H9 (cell line): ENCODE results near the gene GSTT2B. TPM values are rescaled to one million over a fixed set of nuclear protein-coding genes. Genes with fewer than 3 reads are reported as not detected.

Experiments used
- DNase-seq: peaks from one replicate; pipeline ENCODE4 v3.0.0-alpha.2; 2017
- H2AFZ ChIP-seq: one replicate; pipeline ENCODE4 v1.6.1; 2013; ENCODE audit warnings: mild to moderate bottlenecking, low read length, control low read depth, moderate library complexity
- H2AK5ac ChIP-seq: 2 replicates; pipeline ENCODE4 v1.6.1; 2013; ENCODE audit warnings: low read length, control low read depth, mixed read lengths; ENCODE audit not compliant: insufficient read length
- H2BK120ac ChIP-seq: one replicate; pipeline ENCODE4 v1.6.1; 2013; ENCODE audit warnings: low read depth, mild to moderate bottlenecking, low read length, control low read depth, inconsistent platforms; ENCODE audit not compliant: poor library complexity, severe bottlenecking
- H2BK12ac ChIP-seq: 2 replicates; pipeline ENCODE4 v1.6.1; 2013; ENCODE audit warnings: low read length, control low read depth, mixed read lengths, low read depth; ENCODE audit not compliant: insufficient read length
- H2BK15ac ChIP-seq: 2 replicates; pipeline ENCODE4 v1.6.1; 2013; ENCODE audit warnings: low read depth, low read length, control low read depth
- H2BK20ac ChIP-seq: one replicate; pipeline ENCODE4 v1.6.1; 2013; ENCODE audit warnings: low read depth, mild to moderate bottlenecking, low read length, control low read depth, inconsistent platforms; ENCODE audit not compliant: poor library complexity, severe bottlenecking
- H2BK5ac ChIP-seq: 2 replicates; pipeline ENCODE4 v1.6.1; 2013; ENCODE audit warnings: low read length, control low read depth, mixed read lengths; ENCODE audit not compliant: insufficient read length
- H3K14ac ChIP-seq: 2 replicates; pipeline ENCODE4 v1.6.1; 2013; ENCODE audit warnings: low read length, control low read depth; ENCODE audit not compliant: insufficient read depth
- H3K18ac ChIP-seq: 2 replicates; pipeline ENCODE4 v1.6.1; 2013; ENCODE audit warnings: low read depth, mild to moderate bottlenecking, mixed read lengths, low read length, control low read depth; ENCODE audit not compliant: insufficient read length
- H3K23ac ChIP-seq: 2 replicates; pipeline ENCODE4 v1.6.1; 2013; ENCODE audit warnings: low read length, control low read depth, mixed read lengths, low read depth; ENCODE audit not compliant: insufficient read length
- H3K23me2 ChIP-seq: 2 replicates; pipeline ENCODE4 v1.6.1; 2013; ENCODE audit warnings: low read depth, mild to moderate bottlenecking, mixed read lengths, low read length, control low read depth; ENCODE audit not compliant: insufficient read length, poor library complexity, severe bottlenecking
- H3K27ac ChIP-seq: 2 replicates; pipeline ENCODE4 v1.5.1; 2013; ENCODE audit warnings: low read length, control low read depth, mixed read lengths, low read depth; ENCODE audit not compliant: insufficient read length
- H3K27me3 ChIP-seq: 2 replicates; pipeline ENCODE4 v1.6.1; 2013; ENCODE audit warnings: low read length, control low read depth, inconsistent platforms; ENCODE audit not compliant: insufficient read depth
- H3K4ac ChIP-seq: 2 replicates; pipeline ENCODE4 v1.6.1; 2013; ENCODE audit warnings: low read depth, mild to moderate bottlenecking, control low read depth, inconsistent platforms, low read length, moderate library complexity
- H3K4me1 ChIP-seq: 2 replicates; pipeline ENCODE4 v1.6.1; 2013; ENCODE audit warnings: low read length, control low read depth, inconsistent platforms; ENCODE audit not compliant: insufficient read depth
- H3K4me2 ChIP-seq: 2 replicates; pipeline ENCODE4 v1.6.1; 2013; ENCODE audit warnings: low read length, control low read depth, mixed read lengths; ENCODE audit not compliant: insufficient read length, insufficient read depth
- H3K56ac ChIP-seq: 2 replicates; pipeline ENCODE4 v1.6.1; 2013; ENCODE audit warnings: low read depth, mild to moderate bottlenecking, mixed read lengths, low read length, control low read depth; ENCODE audit not compliant: insufficient read length
- H3K79me1 ChIP-seq: 2 replicates; pipeline ENCODE4 v1.6.1; 2013; ENCODE audit warnings: low read depth, mild to moderate bottlenecking, moderate library complexity, low read length, control low read depth, inconsistent platforms; ENCODE audit not compliant: insufficient read depth, poor library complexity, severe bottlenecking
- H3K79me2 ChIP-seq: 2 replicates; pipeline ENCODE4 v1.6.1; 2013; ENCODE audit warnings: low read length, control low read depth, inconsistent platforms; ENCODE audit not compliant: insufficient read depth
- H3K9ac ChIP-seq: 2 replicates; pipeline ENCODE4 v1.6.1; 2013; ENCODE audit warnings: low read length, control low read depth, mixed read lengths; ENCODE audit not compliant: insufficient read length; ENCODE audit errors: extremely low read depth
- H3K9me3 ChIP-seq: one replicate; pipeline ENCODE4 v1.6.1; 2013; ENCODE audit warnings: low read depth, low read length, inconsistent platforms; ENCODE audit not compliant: control insufficient read depth
- H3T11ph ChIP-seq: one replicate; pipeline ENCODE4 v1.6.1; 2013; ENCODE audit warnings: mild to moderate bottlenecking, low read length, control low read depth, inconsistent platforms
- H4K20me1 ChIP-seq: one replicate; pipeline ENCODE4 v1.6.1; 2013; ENCODE audit not compliant: control insufficient read depth, insufficient read length, insufficient read depth
- H4K5ac ChIP-seq: 2 replicates; pipeline ENCODE4 v1.6.1; 2013; ENCODE audit warnings: low read depth, mild to moderate bottlenecking, mixed read lengths, low read length, control low read depth; ENCODE audit not compliant: insufficient read length
- H4K8ac ChIP-seq: replicated peaks from 2 replicates; pipeline ENCODE4 v1.6.1; 2013; ENCODE audit warnings: low read length, control low read depth, mixed read lengths, low read depth; ENCODE audit not compliant: insufficient read length
- H4K91ac ChIP-seq: 2 replicates; pipeline ENCODE4 v1.6.1; 2013; ENCODE audit warnings: low read depth, mild to moderate bottlenecking, moderate library complexity, mixed read lengths, low read length, control low read depth; ENCODE audit not compliant: insufficient read length
- H3K27ac Mint-ChIP-seq, 3 experiments: 2 replicates in 2 of 3; 3 replicates in 1 of 3; pipeline ENCODE4 v1.8.0; 2020 to 2021; ENCODE audit warnings: mixed read lengths in 3 of 3, mild to moderate bottlenecking in 1 of 3, moderate library complexity in 1 of 3
- H3K27me3 Mint-ChIP-seq: 2 replicates; pipeline ENCODE4 v1.8.0; 2021; ENCODE audit warnings: low read depth, mild to moderate bottlenecking, moderate library complexity, mixed read lengths
- H3K36me3 Mint-ChIP-seq, 3 experiments: 2 replicates in 2 of 3; 3 replicates in 1 of 3; pipeline ENCODE4 v1.8.0; 2020 to 2021; ENCODE audit warnings: low read depth in 3 of 3, mixed read lengths in 3 of 3; ENCODE audit not compliant: insufficient read depth in 1 of 3
- H3K4me1 Mint-ChIP-seq, 2 experiments: 2 replicates each; pipeline ENCODE4 v1.8.0; 2020; ENCODE audit warnings: mixed read lengths in 2 of 2
- H3K4me3 Mint-ChIP-seq, 2 experiments: 2 replicates in 1 of 2; 3 replicates in 1 of 2; pipeline ENCODE4 v1.8.0; 2020 to 2021; ENCODE audit warnings: mild to moderate bottlenecking in 2 of 2, mixed read lengths in 2 of 2, moderate library complexity in 1 of 2
- H3K9me3 Mint-ChIP-seq, 2 experiments: 2 replicates in 1 of 2; 3 replicates in 1 of 2; pipeline ENCODE4 v1.8.0; 2020; ENCODE audit warnings: mild to moderate bottlenecking in 2 of 2, mixed read lengths in 2 of 2, moderate library complexity in 1 of 2
- CTCF ChIP-seq: fragments of 200-600 bp; sonication (generic); conservative IDR thresholded peaks from 3 replicates; pipeline ENCODE4 v1.8.0; 2021; ENCODE audit warnings: antibody characterized with exemption, mild to moderate bottlenecking
- WGBS: extraction: QIAGEN DNeasy Blood & Tissue Kit; methylation state at CpG from one replicate; pipeline ENCODE4 v1.1.7; 2013; ENCODE audit warnings: missing lambda C conversion rate, low lambda C conversion rate, mixed read lengths; ENCODE audit not compliant: insufficient read length; ENCODE audit errors: extremely low coverage; 5-methylcytosine and 5-hydroxymethylcytosine counted together
- total RNA-seq: library from RNA; stranded (reverse); gene quantifications from 2 replicates; pipeline ENCODE4 v1.2.1, GENCODE V29; 2021

The GSTT2B gene
- total RNA-seq, 1 experiment from 2014 or later = 4.5 TPM

- Histone ChIP-seq H3K79me2 (no peaks in the 10 kb centered on the region), H2BK15ac (no peak overlapping the region), H2BK12ac (no peak overlapping the region), H3K18ac (no peak overlapping the region), H3K14ac (no peak overlapping the region), H3K23me2 (no peaks in the 10 kb centered on the region), H3K4me1 (peaks cover 3% of the 10 kb centered on the region; the same call in 1 of the 2 replicates), H2BK20ac (no peak overlapping the region), H3K9me3 (no peaks in the 10 kb centered on the region), H3K4ac (no peak overlapping the region), H2BK120ac (no peak overlapping the region), H3K27ac (no peak overlapping the region), H2BK5ac (no peak overlapping the region), H3K23ac (no peak overlapping the region), H4K91ac (no peak overlapping the region), H3K79me1 (no peaks in the 10 kb centered on the region), H3T11ph (no peak overlapping the region), H2AK5ac (no peak overlapping the region), H3K56ac (no peak overlapping the region), H4K20me1 (peaks cover 2% of the 10 kb centered on the region), H4K5ac (no peak overlapping the region), H3K9ac (no peak overlapping the region), H3K4me2 (no peak overlapping the region), H2AFZ (no peak overlapping the region), H3K27me3 (no peaks in the 10 kb centered on the region; the same call in 1 of the 2 replicates), H4K8ac (no peak overlapping the region)
- Mint-ChIP-seq H3K4me3 (no peak overlapping the region), H3K4me1 (peaks cover 12 to 20% of the 10 kb centered on the region in 2 experiments), H3K36me3 (no peaks in the 10 kb centered on the region; a peak in 3 of 7 replicates), H3K27me3 (peaks cover 10% of the 10 kb centered on the region), H3K27ac (no peak overlapping the region), H3K9me3 (no peaks in the 10 kb centered on the region)
- no CpG with 5 or more reads among the region's 5 CpGs for WGBS
- DNase-seq = no peak
- no peak for TF ChIP-seq CTCF
Observed at GRCh38 chr22:24002851-24003250, 41.9 kb upstream of the GSTT2B start.
